MM.1S (cell line): ENCODE measurements around the gene S100A1.

ENCODE experiments used
- DNase-seq: peaks from one replicate; pipeline ENCODE4 v3.0.0-alpha.2; 2015
- H2AFZ ChIP-seq: fragments of 300-600 bp; sonication (generic); 2 replicates; pipeline ENCODE4 v1.6.0; 2016; ENCODE audit warnings: antibody characterized with exemption, low read length
- H3F3A ChIP-seq: fragments of 300-600 bp; sonication (generic); 2 replicates; pipeline ENCODE4 v1.6.1; 2016; ENCODE audit warnings: mild to moderate bottlenecking, antibody characterized with exemption, low read length, moderate library complexity, mixed read lengths; ENCODE audit not compliant: insufficient read depth
- H3K27ac ChIP-seq: fragments of 300-600 bp; sonication (generic); 2 replicates; pipeline ENCODE4 v1.5.1; 2016; ENCODE audit warnings: mild to moderate bottlenecking, low read length
- H3K27me3 ChIP-seq: fragments of 300-600 bp; sonication (generic); replicated peaks from 2 replicates; pipeline ENCODE4 v1.6.0; 2016; ENCODE audit warnings: low read length; ENCODE audit not compliant: insufficient read depth
- H3K36me3 ChIP-seq: fragments of 300-600 bp; sonication (generic); replicated peaks from 2 replicates; pipeline ENCODE4 v1.6.1; 2016; ENCODE audit warnings: mild to moderate bottlenecking, low read length, mixed read lengths; ENCODE audit not compliant: insufficient read depth
- H3K4me1 ChIP-seq: fragments of 300-600 bp; sonication (generic); 2 replicates; pipeline ENCODE4 v1.6.1; 2016; ENCODE audit warnings: low read length, mixed read lengths
- H3K4me2 ChIP-seq: fragments of 300-600 bp; sonication (generic); 2 replicates; pipeline ENCODE4 v1.6.0; 2016; ENCODE audit warnings: low read depth, low read length
- H3K4me3 ChIP-seq: fragments of 300-600 bp; sonication (generic); 2 replicates; pipeline ENCODE4 v1.5.1; 2016; ENCODE audit warnings: low read length, mixed read lengths
- H3K79me2 ChIP-seq: fragments of 300-600 bp; sonication (generic); 2 replicates; pipeline ENCODE4 v1.6.1; 2016; ENCODE audit warnings: mixed run types, low read length, mixed read lengths
- H3K9ac ChIP-seq: fragments of 300-600 bp; sonication (generic); 2 replicates; pipeline ENCODE4 v1.6.1; 2016; ENCODE audit warnings: low read length, mixed read lengths
- H3K9me2 ChIP-seq: fragments of 300-600 bp; sonication (generic); replicated peaks from 2 replicates; pipeline ENCODE4 v1.6.1; 2016; ENCODE audit warnings: mild to moderate bottlenecking, low read length, mixed read lengths; ENCODE audit not compliant: insufficient read depth
- H3K9me3 ChIP-seq: fragments of 300-600 bp; sonication (generic); replicated peaks from 2 replicates; pipeline ENCODE4 v1.6.1; 2016; ENCODE audit warnings: mild to moderate bottlenecking, low read length, mixed read lengths; ENCODE audit not compliant: insufficient read depth
- H4K20me1 ChIP-seq: fragments of 300-600 bp; sonication (generic); 2 replicates; pipeline ENCODE4 v1.6.1; 2016; ENCODE audit warnings: mild to moderate bottlenecking, low read length, moderate library complexity, mixed read lengths; ENCODE audit not compliant: insufficient read depth
- EZH2 ChIP-seq: fragments of 300-600 bp; sonication (generic); optimal IDR thresholded peaks from 2 replicates; pipeline ENCODE3; 2017; ENCODE audit warnings: low read depth, mild to moderate bottlenecking, antibody characterized with exemption, low read length, mixed read lengths
- EZH2phosphoT487 ChIP-seq: fragments of 300-600 bp; sonication (generic); IDR thresholded peaks from 2 replicates; pipeline ENCODE4 v1.6.1; 2018; ENCODE audit warnings: antibody characterized with exemption, low read length
- TF ChIP-seq, protein P1 (sequence below): fragments of 300-600 bp; sonication (generic); IDR thresholded peaks from 2 replicates; pipeline ENCODE4 v1.5.1; 2016; ENCODE audit warnings: antibody characterized with exemption, low read length, mixed read lengths

S100A1 gene

DNA sequence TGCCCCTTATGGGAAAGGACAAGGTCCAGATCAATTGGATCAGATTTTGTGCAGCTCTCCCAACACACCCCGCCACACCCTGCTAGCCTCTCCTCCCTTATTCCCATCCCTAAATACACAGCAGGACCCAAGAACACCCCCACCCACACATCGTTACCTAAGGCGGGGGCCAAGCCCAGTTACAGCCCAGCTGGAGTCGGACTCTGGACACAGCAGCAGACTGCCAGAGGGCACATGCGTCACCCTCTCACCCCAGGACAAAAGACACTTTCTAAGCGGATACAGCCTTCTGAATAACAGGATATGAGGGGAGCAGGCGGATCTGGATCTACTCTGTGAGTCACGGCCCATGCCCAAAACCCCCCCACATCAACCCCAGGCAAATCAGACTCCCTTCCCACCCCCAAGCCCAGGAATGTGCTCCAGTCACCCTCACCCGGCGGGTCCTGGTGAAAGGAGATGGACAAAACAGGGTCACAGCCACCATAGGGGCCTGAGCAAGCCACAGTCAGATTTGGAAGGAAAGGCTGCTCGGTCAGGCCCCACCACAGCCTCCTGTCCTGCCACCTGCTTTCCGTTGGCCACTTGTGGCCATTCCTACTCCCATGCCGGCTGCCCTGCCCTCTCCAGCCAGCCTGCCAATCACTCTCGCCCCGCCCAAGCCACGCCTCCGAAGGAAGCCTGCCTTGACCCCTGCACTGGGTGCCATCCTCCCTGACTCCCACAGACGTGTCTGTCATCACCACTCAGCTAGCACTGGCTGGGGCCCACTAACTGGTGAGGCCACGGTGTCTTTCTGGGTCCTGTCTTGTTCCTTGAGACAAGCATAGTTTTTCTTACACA is 19.3 kb upstream of the S100A1 start:
- Histone ChIP-seq H3K4me3 (no peak overlapping the region), H4K20me1 (no peaks in the 10 kb centered on the region), H3K9me2 (no peaks in the 10 kb centered on the region), H2AFZ (no peak overlapping the region), H3K4me2 (no peak overlapping the region), H3K79me2 (no peaks in the 10 kb centered on the region), H3K36me3 (no peaks in the 10 kb centered on the region), H3F3A (no peaks in the 10 kb centered on the region), H3K9me3 (no peaks in the 10 kb centered on the region), H3K27me3 (no peaks in the 10 kb centered on the region), H3K4me1 (no peaks in the 10 kb centered on the region), H3K9ac (no peak overlapping the region), H3K27ac (no peak overlapping the region)
- TF ChIP-seq, protein P1, sequence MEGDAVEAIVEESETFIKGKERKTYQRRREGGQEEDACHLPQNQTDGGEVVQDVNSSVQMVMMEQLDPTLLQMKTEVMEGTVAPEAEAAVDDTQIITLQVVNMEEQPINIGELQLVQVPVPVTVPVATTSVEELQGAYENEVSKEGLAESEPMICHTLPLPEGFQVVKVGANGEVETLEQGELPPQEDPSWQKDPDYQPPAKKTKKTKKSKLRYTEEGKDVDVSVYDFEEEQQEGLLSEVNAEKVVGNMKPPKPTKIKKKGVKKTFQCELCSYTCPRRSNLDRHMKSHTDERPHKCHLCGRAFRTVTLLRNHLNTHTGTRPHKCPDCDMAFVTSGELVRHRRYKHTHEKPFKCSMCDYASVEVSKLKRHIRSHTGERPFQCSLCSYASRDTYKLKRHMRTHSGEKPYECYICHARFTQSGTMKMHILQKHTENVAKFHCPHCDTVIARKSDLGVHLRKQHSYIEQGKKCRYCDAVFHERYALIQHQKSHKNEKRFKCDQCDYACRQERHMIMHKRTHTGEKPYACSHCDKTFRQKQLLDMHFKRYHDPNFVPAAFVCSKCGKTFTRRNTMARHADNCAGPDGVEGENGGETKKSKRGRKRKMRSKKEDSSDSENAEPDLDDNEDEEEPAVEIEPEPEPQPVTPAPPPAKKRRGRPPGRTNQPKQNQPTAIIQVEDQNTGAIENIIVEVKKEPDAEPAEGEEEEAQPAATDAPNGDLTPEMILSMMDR, result no peak
- TF ChIP-seq EZH2, result no peak
- no peak for TF ChIP-seq EZH2phosphoT487
- no peak for DNase-seq

- H3K27ac ChIP-seq, result no peak overlapping the region
- H4K20me1 ChIP-seq, result no peaks in the 10 kb centered on the region
- H3K9me2 ChIP-seq, result no peaks in the 10 kb centered on the region
- no peaks in the 10 kb centered on the region for H3K27me3 ChIP-seq
- H3K4me1 ChIP-seq, result no peaks in the 10 kb centered on the region
- no peak overlapping the region for H3K9ac ChIP-seq
- H2AFZ ChIP-seq, result no peak overlapping the region
- H3K79me2 ChIP-seq, result no peaks in the 10 kb centered on the region
- H3K4me2 ChIP-seq, result no peak overlapping the region
- no peaks in the 10 kb centered on the region for H3F3A ChIP-seq
- TF ChIP-seq, protein P1, result no peak
- no peak for TF ChIP-seq EZH2phosphoT487
- no peak for TF ChIP-seq EZH2
- DNase-seq, result no peak
- H3K4me3 ChIP-seq, result no peak overlapping the region
- no peaks in the 10 kb centered on the region for H3K9me3 ChIP-seq
- no peaks in the 10 kb centered on the region for H3K36me3 ChIP-seq
These were observed 18.7 kb upstream of the S100A1 start for GRCh38 chr1:153609585-153609907.

- Histone ChIP-seq H3F3A (no peaks in the 10 kb centered on the region), H3K36me3 (no peaks in the 10 kb centered on the region), H3K4me3 (no peak overlapping the region), H3K27ac (no peak overlapping the region), H3K9me3 (no peaks in the 10 kb centered on the region), H3K79me2 (no peaks in the 10 kb centered on the region), H4K20me1 (no peaks in the 10 kb centered on the region), H3K9me2 (no peaks in the 10 kb centered on the region), H3K27me3 (no peaks in the 10 kb centered on the region), H3K9ac (no peak overlapping the region), H2AFZ (no peak overlapping the region), H3K4me1 (no peaks in the 10 kb centered on the region), H3K4me2 (no peak overlapping the region)
- TF ChIP-seq EZH2 (no peak), EZH2phosphoT487 (no peak)
- TF ChIP-seq, protein P1, result no peak
- no peak for DNase-seq
These were observed 17.9 kb upstream of the S100A1 start for GRCh38 chr1:153610334-153610733.
